ENCODE data around the gene TSEN15. TPM values are rescaled to one million over a fixed set of nuclear protein-coding genes. Genes with fewer than 3 reads are reported as not detected.

Gene TSEN15
- total RNA-seq, 1 experiment from 2014 or later, result 31.1 TPM

DNA sequence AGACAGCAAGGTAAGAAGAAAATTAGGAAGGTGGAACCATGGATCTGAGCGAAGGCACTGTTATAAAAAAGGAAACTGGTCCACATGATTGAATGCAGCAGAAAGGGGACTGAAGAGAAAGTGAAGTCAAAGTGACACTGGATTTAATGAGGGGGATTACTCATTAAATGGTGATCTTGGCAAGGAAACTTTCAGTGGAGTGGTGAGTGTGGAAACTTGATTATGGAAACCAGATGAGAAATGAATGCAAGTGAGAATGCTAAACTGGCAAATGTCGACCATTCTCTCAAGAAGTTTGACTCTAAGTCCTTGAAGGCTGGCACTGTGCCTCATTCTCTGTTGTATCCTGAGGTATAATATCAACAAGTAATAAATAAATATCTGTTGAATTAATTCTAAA is 37.3 kb upstream of the TSEN15 start:
- ChIA-PET RAD21 (ENCODE audit: low non-redundant PET in 1 of 2, low total read pairs in 2 of 2, uncharacterized antibody in 2 of 2, unreplicated experiment in 2 of 2) (no interaction called here), CTCF (no interaction called here), POLR2A (no interaction called here)
- Histone ChIP-seq H3K9me2 (ENCODE audit: insufficient read depth) (no peaks in the 10 kb centered on the region), H3K4me2 (ENCODE audit: low read length) (no peak overlapping the region), H3K79me2 (ENCODE audit: insufficient read depth, low read length) (no peaks in the 10 kb centered on the region), H3K27me3 (ENCODE audit: insufficient read depth, low read length) (no peaks in the 10 kb centered on the region), H3K4me3 (replicated peaks in 1 of 2; ENCODE audit: low read depth in 1 of 2, low read length in 2 of 2) (no peak overlapping the region), H2AFZ (ENCODE audit: low read depth, low read length, poor library complexity, severe bottlenecking) (no peak overlapping the region), H4K20me1 (ENCODE audit: insufficient read depth) (no peaks in the 10 kb centered on the region), H3K4me1 (ENCODE audit: control insufficient read depth in 1 of 2, insufficient read depth in 2 of 2, low read length in 2 of 2) (no peaks in the 10 kb centered on the region), H3K36me3 (ENCODE audit: control insufficient read depth in 1 of 2, insufficient read depth in 2 of 2, low read length in 2 of 2) (no peaks in the 10 kb centered on the region), H3K9me3 (ENCODE audit: control insufficient read depth in 1 of 2, insufficient read depth in 1 of 2, low read depth in 1 of 2, low read length in 2 of 2) (no peaks in the 10 kb centered on the region), H3K27ac (ENCODE audit: low read depth, low read length) (no peak overlapping the region), H3K9ac (ENCODE audit: low read length) (no peak overlapping the region)
- TF ChIP-seq CEBPB (IDR thresholded peaks at IDR 0.05; ENCODE audit: low read depth) (no peak), SRF (IDR thresholded peaks at IDR 0.05; ENCODE audit: low read depth) (no peak), JUND (IDR thresholded peaks at IDR 0.05) (no peak), ATF3 (IDR thresholded peaks at IDR 0.05) (no peak), ZBTB33 (IDR thresholded peaks at IDR 0.05; ENCODE audit: extremely low read depth, insufficient replicate concordance, low read length) (no peak), ZFX (IDR thresholded peaks at IDR 0.05) (no peak), TCF7L2 (IDR thresholded peaks at IDR 0.05; ENCODE audit: borderline replicate concordance, extremely low read depth, insufficient read depth, insufficient read length) (no peak), YY1 (IDR thresholded peaks at IDR 0.05; ENCODE audit: extremely low read depth, insufficient replicate concordance, low read depth, low read length) (no peak)
- TF ChIP-seq, protein P1, sequence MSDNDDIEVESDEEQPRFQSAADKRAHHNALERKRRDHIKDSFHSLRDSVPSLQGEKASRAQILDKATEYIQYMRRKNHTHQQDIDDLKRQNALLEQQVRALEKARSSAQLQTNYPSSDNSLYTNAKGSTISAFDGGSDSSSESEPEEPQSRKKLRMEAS (IDR thresholded peaks at IDR 0.05), result no peak
- TF ChIP-seq, protein P2, sequence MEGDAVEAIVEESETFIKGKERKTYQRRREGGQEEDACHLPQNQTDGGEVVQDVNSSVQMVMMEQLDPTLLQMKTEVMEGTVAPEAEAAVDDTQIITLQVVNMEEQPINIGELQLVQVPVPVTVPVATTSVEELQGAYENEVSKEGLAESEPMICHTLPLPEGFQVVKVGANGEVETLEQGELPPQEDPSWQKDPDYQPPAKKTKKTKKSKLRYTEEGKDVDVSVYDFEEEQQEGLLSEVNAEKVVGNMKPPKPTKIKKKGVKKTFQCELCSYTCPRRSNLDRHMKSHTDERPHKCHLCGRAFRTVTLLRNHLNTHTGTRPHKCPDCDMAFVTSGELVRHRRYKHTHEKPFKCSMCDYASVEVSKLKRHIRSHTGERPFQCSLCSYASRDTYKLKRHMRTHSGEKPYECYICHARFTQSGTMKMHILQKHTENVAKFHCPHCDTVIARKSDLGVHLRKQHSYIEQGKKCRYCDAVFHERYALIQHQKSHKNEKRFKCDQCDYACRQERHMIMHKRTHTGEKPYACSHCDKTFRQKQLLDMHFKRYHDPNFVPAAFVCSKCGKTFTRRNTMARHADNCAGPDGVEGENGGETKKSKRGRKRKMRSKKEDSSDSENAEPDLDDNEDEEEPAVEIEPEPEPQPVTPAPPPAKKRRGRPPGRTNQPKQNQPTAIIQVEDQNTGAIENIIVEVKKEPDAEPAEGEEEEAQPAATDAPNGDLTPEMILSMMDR (IDR thresholded peaks at IDR 0.05 in 2 of 3, conservative IDR thresholded peaks at IDR 0.05 in 1 of 3; ENCODE audit: borderline replicate concordance in 1 of 3, insufficient read depth in 1 of 3, low read depth in 2 of 3, low read length in 2 of 3), result no peak
- ATAC-seq (no peak), DNase-seq (ENCODE audit: low read depth, low spot score) (no peak)
- intact Hi-C loops (cut with micrococcal nuclease), result no loop called here
- BruUV-seq (replicated peaks), result no TSS peak
